VCaP (cell line): ENCODE data around the gene BDKRB1.

ENCODE experiments used
- H3K27ac ChIP-seq: fragments of 450-650 bp; 2 replicates; pipeline ENCODE4 v1.5.1; 2017
- CTCF ChIP-seq: fragments of 450-650 bp; conservative IDR thresholded peaks from 2 replicates; pipeline ENCODE4 v1.5.1; 2017; ENCODE audit warnings: mild to moderate bottlenecking, moderate library complexity

BDKRB1 gene

GRCh38 chr14:96267916-96268315, 11.9 kb downstream of the BDKRB1 start:
- TF ChIP-seq CTCF = no peak
- H3K27ac ChIP-seq = no peak overlapping the region

GRCh38 chr14:96268431-96269358, 12.7 kb downstream of the BDKRB1 start:
- H3K27ac ChIP-seq = no peak overlapping the region
- no peak for TF ChIP-seq CTCF

- no peak overlapping the region for H3K27ac ChIP-seq
- TF ChIP-seq CTCF = no peak
These were observed 13.3 kb downstream of the BDKRB1 start for GRCh38 chr14:96269359-96269710.

GRCh38 chr14:96270565-96271420, 14.8 kb downstream of the BDKRB1 start:
- no peak overlapping the region for H3K27ac ChIP-seq
- no peak for TF ChIP-seq CTCF

GRCh38 chr14:96271421-96271762, 15.4 kb downstream of the BDKRB1 start:
- no peak for TF ChIP-seq CTCF
- H3K27ac ChIP-seq = no peak overlapping the region

DNA sequence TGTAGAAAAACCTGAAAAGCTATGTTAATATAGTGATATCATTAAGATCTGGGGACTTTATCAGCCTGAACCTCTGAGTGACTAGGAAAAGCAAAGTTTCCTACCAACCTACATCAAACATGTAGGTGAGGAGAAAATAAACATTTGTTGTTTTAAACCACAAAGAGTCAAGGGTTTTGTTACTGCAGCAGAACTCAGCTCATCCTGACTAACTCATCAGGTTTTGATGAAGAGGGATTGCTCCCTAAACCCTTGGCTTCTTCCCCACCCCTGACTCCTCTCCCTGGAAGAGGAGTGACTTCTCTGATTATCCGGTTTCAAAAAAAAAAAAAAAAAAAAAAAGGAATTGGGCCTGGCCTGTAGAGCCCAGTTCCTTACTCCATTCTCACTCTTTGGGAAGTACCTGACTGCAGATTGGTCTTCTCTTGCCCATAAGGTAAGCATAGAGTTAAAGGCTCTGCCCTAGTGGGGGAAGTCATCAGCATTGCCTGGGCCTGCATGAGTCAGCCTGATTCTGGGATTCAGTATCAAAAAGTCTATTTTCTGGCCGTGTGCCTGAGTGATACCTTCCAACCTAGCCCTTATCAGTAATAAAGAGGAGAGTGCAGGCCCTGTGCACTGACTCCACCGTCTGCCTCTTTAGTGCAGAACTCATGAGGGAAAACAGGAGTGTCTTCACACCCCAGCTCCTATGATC, 16.9 kb downstream of the BDKRB1 start:
- no peak for TF ChIP-seq CTCF
- no peak overlapping the region for H3K27ac ChIP-seq

DNA sequence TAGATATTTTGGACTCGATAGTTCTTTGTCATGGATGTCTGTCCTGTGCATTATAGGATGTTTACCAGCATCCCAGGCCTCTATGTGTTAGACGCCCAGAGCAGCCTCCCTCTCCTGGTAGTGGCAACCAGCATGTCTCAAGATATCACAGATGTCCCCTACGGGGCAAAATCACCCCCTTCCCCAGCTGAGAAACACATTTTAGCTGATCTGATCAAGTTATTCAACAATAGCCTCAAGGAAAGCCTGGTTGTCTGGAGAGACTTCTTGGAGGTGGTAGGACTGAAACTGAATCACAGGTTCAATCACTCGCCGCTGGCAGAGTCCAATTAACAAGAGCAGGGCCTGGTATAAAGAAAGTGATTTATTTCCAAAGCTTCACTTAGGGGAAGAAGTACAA, 17.6 kb downstream of the BDKRB1 start:
- TF ChIP-seq CTCF = no peak

More for the DNA sequence above, 17.6 kb downstream of the BDKRB1 start:
- no peak overlapping the region for H3K27ac ChIP-seq
